ENCODE measurements around the gene FAM117B.
"Not testable (repeated sequence)": the region's sequence is repeated elsewhere in the genome, so short reads cannot be mapped to it uniquely, and the experiment has no call there.

The FAM117B gene

DNA sequence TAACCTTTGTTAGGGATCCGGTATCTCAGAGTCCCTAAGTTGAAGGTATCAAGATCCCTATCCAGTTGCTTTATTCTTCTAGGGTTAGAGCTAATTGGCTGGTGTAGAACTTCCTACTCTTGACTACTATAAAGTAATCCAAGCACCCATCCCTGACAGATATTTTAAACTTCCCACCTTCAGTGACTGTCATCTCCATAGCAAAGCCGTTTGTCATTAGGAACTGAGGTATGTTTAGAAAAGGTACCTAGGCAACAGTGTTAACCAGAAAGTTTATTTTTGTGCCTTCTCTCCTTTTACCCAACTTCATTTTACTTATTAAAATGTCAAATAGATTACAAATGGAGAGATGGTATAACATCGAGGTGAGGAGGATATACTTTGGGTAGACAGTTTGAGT, 4.5 kb downstream of the FAM117B start:
- DNase-seq = no peak

- no peak for DNase-seq
Measured at GRCh38 chr2:202642567-202642966, 7.8 kb downstream of the FAM117B start.

DNA sequence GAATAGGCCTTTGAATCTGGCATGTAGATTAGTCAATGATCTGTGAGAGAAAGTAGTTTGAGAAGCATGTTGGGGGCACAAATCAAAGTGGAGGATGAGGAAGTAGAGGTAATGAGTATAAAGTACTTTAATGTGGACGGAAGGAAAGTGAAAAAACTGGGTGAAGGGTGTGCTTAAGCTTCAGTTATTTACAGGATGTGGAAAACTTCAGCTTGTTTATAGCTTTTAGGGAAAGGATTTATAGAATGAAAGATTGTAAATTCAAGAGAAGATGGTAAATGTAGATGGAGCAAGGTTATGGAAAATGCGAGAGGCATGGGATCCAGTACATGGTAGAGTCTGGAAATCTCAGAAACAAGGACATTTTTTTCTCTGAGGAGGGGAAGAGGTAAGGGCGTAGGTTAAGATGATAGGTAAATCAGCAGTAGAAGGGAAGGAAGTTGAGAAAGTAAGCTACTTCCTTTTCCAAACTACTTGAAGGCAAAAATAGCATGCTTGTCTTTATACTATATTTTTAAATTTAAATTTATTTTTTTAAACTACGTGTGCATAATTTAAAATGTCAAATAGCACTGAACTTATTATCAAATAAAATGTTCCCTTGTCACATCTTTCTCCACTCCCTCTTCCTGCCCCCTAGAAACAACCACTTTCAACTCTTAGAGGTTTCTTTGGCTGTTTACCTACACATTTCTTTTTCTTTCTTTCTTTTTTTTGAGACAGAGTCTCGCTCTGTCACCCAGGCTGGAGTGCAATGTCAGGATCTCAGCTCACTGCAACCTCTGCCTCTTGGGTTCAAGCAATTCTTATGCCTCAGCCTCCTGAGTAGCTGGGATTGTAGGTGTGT, 8.5 kb downstream of the FAM117B start:
- DNase-seq = no peak

GRCh38 chr2:202652119-202652518, 17.4 kb downstream of the FAM117B start:
- no peak for DNase-seq

DNA sequence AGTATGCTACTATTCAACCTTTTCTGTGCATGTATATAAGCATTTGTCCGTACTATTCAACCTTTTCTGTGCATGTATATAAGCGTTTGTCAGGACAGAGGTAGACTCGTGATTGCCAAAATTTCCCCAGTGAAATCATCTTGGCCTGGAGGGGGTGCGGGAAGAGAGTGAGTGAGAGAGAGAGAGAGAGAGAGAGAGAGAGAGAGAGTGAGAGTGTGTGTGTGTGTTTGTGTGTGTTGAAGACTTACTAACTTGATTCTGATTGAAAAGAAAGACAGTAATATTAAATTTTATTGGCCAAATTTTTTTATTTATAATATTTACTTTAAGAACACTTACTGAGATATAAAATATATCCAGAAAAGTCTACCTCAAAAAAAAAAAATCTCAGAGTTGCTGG, 19.1 kb downstream of the FAM117B start:
- no peak for DNase-seq

GRCh38 chr2:202657876-202658275, 23.1 kb downstream of the FAM117B start:
- DNase-seq = no peak

DNA sequence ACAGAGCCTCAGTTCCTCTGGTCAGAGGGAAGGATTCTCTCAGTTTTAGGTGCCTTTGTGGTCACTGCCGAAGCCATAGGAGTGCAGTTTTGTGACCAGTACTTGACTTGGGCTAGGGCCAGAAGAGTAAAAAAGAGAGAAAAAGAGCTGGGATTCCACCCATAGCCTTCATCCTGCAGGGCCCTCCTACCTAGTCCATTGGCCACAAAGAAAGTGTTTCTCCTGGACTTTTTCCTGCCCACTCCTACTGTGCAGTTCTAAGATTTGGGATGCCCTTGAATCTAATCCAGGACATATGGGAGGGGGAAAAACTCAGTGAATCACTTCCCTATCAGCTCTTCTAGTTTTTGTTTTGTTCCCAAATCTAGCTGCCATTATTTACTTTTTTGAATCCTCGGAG, 26.0 kb downstream of the FAM117B start:
- no peak for DNase-seq

DNA sequence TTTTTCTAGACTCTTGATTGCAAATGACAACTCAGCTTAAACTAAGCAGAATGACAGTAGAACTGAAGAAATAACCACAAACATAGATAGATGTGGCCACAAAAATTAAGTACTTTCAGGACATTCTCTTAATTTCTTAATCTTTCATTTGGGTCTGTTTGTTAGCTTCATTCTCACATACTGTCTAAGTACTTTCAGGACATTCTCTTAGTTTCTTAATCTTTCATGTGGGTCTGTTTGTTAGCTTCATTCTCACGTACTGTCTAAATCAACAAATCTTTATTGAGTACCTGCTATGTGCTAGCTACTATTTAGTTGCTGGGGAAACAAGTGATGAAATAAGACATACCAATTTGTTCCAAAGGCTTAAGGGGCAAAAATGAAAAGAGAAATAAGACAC, 35.1 kb downstream of the FAM117B start:
- DNase-seq = no peak

- no peak for DNase-seq
Measured at GRCh38 chr2:202671317-202672035, 36.7 kb downstream of the FAM117B start.

DNA sequence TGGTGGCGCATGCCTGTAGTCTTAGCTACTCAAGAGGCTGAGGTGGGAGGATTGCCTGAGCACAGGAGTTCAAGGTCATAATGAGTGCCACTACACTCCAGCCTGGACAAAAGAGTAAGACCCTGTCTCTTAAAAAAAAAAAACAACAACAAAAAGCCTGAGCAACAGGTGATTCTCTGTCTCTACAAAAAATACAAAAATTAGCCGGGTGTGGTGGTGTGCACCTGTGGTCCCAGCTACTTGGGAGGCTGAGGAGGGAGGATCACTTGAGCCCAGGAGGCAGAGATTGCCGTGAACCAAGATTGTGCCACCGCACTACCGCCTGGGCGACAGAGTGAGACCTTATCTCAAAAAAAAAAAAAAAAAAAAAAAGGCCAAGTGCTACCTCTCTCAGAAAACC, 40.3 kb downstream of the FAM117B start:
- DNase-seq = not testable (repeated sequence)

- no peak for DNase-seq
Measured at GRCh38 chr2:202679980-202680379, 45.2 kb downstream of the FAM117B start.

DNA sequence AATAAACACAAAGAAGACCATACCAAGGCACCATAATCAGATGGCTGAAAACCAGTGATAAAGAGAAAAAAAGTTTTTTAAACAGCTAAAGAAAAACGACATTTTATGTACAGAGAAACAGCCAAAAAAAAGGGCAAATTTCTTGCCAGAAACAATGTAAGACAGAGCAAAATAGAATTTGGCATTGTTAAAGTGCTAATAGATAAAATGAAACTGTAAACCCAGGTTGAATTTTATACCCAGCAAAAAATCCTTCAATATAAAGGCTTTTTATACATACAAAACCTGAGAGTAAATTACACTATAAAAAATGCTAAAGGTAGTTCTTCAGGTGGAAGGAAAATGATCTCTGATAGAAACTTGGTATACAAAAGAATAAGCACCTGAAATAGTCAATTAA, 45.7 kb downstream of the FAM117B start:
- DNase-seq = no peak

DNA sequence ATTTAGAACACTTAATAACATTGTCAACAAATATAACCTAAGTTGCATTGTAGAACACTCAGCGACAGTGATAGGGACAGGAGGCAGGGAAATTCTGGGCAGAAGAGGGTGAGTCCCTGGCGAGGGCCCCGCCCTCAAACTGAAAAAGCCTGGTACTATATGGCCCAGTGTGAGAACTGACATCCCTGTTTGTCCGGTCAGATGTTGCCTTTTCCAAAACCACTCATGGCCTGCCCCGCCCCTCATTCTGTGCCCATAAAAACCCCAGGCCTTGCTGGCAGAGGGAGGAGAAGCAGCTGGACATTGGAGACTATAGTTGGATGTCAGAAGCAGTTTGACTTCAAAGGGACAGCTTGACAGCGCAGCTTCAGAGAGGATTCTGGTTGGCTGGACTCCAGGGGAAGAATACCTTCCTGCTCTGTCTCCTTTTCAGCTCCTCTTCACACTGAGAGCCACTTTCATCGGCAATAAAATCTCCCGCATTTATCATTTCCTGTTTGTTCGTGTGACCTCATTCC, 47.0 kb downstream of the FAM117B start:
- DNase-seq = no peak

DNA sequence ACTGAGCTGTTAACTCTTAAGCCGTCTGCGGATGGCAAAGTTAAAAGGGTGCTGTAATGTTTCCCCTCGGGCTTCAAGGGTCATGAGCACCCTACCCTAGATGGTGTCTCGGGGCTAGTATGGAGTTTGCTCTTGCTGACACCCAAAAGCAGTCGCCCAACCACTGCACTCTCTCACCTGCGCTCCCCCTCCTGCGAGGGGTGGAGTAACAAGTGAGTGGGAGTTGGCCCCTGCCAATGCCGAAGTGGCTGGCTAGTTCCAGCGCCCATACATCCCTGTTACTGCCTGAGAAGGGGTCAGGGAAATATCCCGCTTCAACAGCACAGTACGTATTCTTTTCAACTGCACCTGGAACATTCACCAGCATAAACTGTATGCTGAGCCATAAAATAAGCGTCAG, 47.5 kb downstream of the FAM117B start:
- DNase-seq = no peak

DNA sequence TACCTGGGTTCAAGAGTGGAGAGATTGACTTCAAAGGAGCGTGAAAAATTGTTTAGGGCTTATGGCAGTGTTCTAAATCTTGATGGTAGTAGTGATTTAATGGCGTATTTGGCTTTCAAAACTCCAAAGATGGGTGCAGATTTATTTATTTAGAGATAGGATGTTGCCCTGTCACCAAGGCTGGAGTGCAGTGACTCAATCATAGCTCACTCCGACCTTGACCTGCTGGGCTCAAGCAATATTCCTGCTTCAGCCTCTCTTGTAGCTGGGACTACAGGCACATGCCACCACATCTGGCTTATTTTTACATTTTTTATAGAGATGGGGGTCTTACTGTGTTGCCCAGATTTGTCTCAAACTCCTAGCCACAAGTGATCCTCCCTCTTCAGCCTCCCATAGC, 52.5 kb downstream of the FAM117B start:
- DNase-seq = no peak

DNA sequence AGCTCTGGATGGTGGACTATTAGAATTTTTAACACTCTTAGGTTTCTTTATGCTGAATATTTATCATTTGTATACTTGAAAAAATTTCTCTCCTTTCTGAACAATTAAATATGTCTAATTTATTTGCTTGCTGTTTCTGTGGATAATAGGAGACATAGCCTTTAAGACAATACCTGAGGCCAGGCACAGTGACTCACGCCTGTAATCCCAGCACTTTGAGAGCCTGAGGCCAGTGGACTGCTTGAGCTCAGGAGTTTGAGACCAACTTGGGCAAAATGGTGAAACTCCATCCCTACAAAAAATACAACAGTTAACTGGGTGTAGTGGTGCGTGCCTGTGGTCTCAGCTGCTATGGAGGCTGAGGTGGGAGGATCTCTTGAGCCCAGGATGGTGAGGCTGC, 54.7 kb downstream of the FAM117B start:
- no peak for DNase-seq

GRCh38 chr2:202689898-202690297, 55.1 kb downstream of the FAM117B start:
- no peak for DNase-seq

DNA sequence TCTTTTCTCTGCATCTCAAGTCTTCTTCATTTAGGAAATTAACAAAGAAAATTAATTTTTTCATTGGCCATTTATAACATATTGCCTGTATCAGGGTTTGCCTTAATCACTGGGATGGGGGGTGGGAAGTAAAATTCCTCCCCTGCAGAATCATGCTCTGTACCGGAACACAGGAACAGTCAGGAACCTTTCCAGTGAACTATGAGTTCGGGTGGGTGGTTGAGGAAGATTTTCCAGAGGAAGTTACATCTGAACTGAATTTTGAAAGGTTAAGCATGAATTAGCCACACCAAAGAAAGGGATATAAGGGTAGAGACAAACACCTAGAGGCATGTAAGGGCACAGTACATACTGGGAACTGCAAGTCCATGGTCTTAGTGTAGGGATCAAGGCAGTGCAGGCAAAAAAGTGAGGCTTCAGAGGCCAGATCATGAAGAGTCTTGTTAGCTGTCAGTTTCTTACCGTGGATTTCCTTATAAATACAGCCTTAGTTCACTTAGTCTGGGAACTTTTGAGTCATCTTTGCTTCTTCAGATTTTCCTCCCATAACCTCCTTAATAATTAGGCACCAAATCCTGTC, 55.6 kb downstream of the FAM117B start:
- DNase-seq = no peak

DNA sequence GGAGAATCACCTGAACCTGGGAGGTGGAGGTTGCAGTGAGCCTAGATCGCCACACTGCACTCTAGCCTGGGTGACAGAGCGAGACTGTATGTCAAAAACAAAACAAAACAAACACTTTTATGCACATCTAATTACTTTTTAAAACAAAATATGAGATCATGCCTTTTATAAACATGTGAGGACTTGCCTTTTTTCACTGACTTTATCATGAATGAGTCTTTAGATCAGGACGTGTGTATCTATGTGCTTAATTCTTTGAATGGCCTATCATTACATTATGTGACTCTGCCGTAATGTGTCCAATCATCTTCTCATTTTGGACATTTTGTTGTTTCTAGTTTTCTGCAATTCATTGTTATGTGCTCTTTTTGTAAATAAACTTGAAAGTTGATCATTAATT, 58.7 kb downstream of the FAM117B start:
- no peak for DNase-seq

DNA sequence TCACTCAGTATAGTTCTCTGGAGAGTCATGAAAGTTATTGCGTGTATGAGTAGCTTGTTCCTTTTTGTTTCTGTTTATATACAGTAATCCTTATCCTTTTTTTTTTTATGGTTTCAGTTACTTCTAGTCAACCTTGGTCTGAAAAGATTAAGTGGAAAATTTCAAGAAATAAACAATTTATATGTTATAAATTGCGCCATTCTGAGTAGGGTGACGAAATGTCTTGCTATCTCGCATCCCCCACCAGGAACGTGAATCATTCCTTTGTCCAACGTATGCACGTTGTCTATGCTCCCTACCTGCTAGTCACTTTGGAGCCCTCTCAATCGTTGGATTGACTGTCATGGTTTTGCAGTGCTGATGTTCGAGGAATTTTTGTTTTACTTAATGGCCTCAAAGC, 60.4 kb downstream of the FAM117B start:
- no peak for DNase-seq

- no peak for DNase-seq
Measured at GRCh38 chr2:202700075-202700901, 65.5 kb downstream of the FAM117B start.

- DNase-seq = no peak
Measured at GRCh38 chr2:202703091-202703490, 68.3 kb downstream of the FAM117B start.

GRCh38 chr2:202704248-202704647, 69.5 kb downstream of the FAM117B start:
- DNase-seq = no peak
